ENCODE data around the gene DUOX1.

Gene DUOX1

GRCh38 chr15:45179221-45179985 lies 49.6 kb downstream of the DUOX1 start:
- peak; percentile 33; the same call in 1 of the 2 replicates for TF ChIP-seq CTCF (conservative IDR thresholded peaks at IDR 0.05)
- no peak overlapping the region for H3K27ac ChIP-seq

GRCh38 chr15:45180201-45180600 lies 50.4 kb downstream of the DUOX1 start:
- TF ChIP-seq CTCF (conservative IDR thresholded peaks at IDR 0.05) = no peak
- H3K27ac ChIP-seq = no peak overlapping the region

- no peak for TF ChIP-seq CTCF (conservative IDR thresholded peaks at IDR 0.05)
- H3K27ac ChIP-seq = no peak overlapping the region
These were observed 51.0 kb downstream of the DUOX1 start for GRCh38 chr15:45180648-45181436.

GRCh38 chr15:45181491-45182285 lies 51.9 kb downstream of the DUOX1 start:
- TF ChIP-seq CTCF (conservative IDR thresholded peaks at IDR 0.05) = no peak
- H3K27ac ChIP-seq = no peak overlapping the region

- no peak for TF ChIP-seq CTCF (conservative IDR thresholded peaks at IDR 0.05)
- no peak overlapping the region for H3K27ac ChIP-seq
These were observed 53.2 kb downstream of the DUOX1 start for GRCh38 chr15:45182996-45183395.

- no peak overlapping the region for H3K27ac ChIP-seq
- no peak for TF ChIP-seq CTCF (conservative IDR thresholded peaks at IDR 0.05)
These were observed 53.7 kb downstream of the DUOX1 start for GRCh38 chr15:45183511-45183910.

GRCh38 chr15:45184562-45185041 lies 54.8 kb downstream of the DUOX1 start:
- no peak for TF ChIP-seq CTCF (conservative IDR thresholded peaks at IDR 0.05)
- no peak overlapping the region for H3K27ac ChIP-seq

Data from VCaP (cell line).